ENCODE data around the gene LARP6.
"Not testable (repeated sequence)": the region's sequence is repeated elsewhere in the genome, so short reads cannot be mapped to it uniquely, and the experiment has no call there.

The LARP6 gene

GRCh38 chr15:70829371-70830166, 24.4 kb downstream of the LARP6 start:
- DNase-seq: no peak

DNA sequence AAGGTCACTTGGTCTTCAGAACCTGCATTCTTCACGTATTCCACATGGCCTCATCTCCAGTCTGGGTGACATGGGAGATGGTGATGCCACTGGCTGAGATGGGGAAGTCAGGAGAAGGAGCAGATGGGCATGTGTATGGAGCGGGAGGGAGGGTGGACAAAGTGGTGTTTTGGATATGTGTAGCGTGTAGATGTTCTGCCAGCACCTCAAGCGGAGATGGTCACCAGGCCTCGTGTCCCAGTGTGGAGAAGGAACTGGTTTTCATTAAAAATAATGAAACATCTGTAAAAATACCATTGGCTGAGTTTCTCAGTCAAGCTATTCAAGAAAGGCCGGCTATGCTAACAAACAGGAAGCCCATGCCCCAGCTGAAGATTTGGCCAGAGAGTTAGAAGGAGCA, 26.2 kb downstream of the LARP6 start:
- DNase-seq: no peak

DNA sequence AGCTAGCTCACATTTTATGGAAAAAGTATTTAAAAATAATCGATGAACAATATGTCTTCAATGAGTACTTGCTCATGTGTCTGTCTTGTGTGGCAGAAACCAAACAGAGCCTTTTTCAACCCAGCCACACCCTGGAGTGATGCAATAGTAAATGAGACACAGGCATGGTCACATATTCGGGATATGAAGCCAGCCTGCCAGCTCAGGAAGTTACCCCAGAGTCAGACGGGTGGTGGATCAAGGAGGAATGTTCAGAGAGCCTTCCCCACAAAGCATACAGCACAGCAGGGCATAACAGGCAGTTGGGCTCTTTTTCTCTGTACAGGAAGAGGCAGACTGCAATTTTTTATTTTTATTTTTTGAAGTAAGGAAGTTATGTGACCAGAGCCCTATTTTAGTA, 27.3 kb downstream of the LARP6 start:
- no peak for DNase-seq

DNA sequence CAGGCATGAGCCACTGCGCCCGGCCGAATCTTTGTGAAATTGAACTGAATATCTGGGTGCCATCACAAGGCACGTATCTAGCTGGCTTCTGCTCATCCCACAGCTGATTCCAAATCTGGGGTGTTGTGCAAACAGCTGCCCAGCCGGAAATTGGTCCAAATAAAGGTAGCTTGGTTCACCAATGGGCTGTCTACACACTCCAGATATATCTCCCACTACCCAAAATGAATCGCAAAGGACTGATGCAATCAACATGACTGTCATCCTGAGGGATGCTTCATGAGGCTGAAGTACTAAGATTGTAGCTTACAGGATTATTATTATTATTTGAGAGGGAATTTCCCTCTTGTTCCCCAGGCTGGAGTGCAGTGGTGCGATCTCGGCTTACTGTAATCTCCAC, 28.1 kb downstream of the LARP6 start:
- DNase-seq: no peak

DNA sequence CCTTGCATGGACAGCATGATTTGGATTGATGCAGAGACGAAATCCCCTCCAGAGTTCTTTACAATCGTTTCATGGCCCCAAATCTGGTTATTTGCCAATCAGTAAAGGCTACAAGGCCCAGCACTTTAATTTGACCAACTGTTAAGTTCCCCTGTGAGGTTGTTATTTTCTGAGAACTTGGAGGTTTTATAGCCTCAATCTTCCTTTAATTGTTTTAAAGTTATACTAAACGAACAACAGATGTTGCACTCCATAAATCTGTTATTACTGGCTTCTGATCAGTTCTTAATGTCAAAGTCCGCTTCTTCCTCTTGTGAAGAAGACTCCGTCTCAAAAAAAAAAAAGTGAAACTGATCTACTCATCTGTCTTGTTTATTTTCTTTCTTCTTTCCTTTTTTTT, 30.8 kb downstream of the LARP6 start:
- DNase-seq: no peak

DNA sequence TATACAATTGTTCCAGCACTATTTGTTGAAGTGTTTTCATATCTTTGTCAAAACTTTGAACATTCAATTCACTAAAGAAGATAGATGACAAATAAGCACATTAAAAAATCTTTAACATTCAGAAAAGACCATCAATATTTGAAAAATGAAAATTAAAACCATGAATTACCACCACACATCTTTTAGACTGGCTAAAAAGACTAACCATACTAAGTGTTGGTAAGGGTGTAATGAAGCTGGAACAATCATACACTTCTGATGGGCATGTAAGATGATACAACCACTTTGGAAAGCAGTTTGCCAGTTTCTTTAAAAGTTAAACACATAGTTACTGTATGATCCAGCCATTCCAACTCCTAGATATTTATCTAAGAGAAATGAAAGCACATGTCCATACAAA, 33.7 kb downstream of the LARP6 start:
- DNase-seq: no peak

GRCh38 chr15:70818580-70818979, 35.4 kb downstream of the LARP6 start:
- DNase-seq: no peak

DNA sequence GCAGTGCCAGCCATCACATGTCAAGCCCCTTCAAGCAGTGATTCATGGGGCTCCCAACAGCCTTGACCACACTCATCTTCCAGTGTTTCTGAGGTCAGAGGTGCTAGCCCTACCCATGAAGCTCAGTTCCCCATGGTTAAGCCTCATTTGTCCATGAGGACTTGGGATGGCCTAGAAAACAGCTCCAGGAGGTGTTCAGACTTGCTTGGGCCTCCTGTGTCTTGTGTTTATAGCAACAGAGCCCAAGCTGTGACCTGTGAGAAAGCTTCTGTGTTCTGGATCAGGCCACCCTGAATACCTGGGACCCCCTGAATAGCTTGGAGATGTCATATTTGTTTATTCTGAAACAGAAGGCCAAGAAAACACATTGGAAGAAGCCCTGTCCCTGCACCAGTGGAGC, 36.7 kb downstream of the LARP6 start:
- DNase-seq: no peak

GRCh38 chr15:70815604-70816003, 38.4 kb downstream of the LARP6 start:
- DNase-seq: peak; percentile 16 to 67 (median 65)

GRCh38 chr15:70815011-70815410, 38.9 kb downstream of the LARP6 start:
- DNase-seq: not testable (repeated sequence)

- DNase-seq: no peak
These were observed 41.1 kb downstream of the LARP6 start for GRCh38 chr15:70812827-70813364.

DNA sequence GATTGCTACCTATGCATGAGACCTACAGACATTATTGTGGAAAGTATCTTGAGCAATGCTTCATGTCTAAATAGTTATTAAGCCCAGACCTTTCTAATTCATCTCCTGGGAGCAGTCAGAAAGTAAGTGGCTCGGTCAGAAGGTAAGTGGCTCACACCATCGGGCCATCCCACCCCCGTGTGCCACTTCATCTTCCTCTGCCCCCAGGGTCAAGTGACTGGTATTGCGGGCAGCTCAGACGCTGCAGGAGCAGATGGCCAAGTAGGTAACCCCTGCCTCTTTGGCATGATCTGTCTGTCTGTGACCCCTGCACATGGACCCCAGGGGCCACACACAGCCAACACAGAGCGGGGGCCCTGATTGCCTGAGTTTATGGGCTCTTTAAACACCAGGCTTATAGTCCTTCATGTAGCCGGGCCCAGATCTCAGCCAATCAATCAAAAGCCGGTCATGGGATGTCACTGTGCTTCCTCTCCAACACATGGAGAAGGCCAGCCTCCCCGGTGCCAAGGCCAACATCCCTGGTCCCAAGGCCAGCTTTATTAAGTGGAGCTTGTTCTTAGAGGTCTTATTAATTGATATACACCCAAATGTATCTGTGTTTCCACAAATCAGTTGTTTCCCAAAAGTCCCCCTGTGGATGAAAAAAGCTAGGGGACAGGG, 42.9 kb downstream of the LARP6 start:
- DNase-seq: no peak

DNA sequence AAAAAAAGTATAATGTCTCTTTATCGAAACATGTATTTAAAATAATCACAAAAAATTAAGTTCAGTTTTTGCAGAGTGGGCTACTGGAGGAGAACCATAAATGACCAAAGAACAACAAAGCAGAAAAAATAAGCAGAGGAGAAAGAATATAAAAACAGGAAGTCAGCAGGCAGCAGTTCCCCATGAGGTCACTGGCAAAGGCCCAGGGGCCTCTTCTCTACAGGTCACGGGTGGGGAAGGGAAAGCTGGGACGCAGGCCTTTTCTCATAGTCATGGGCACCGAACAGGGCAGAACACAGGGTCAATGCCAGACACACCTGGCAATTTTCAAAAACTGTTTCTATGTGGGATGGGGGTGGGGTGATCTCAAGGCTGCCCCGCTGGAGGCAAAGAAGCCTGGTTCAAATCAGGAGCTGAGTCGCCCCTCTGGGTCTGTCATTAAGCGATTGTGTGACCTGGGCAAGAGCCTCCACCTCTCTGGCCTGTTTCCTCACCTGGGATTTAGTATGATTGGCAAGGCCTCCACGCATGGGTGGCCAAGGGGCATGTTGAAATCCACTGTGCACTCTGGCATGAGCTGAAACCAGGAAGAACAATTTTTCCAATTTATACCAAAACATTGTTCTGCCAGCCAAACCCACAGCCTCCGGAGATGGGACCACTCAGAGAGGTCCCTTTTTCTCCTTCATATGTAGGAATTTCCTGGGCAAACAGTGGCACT, 46.8 kb downstream of the LARP6 start:
- DNase-seq: no peak

- not testable (repeated sequence) for DNase-seq
These were observed 49.6 kb downstream of the LARP6 start for GRCh38 chr15:70804388-70804787.

DNA sequence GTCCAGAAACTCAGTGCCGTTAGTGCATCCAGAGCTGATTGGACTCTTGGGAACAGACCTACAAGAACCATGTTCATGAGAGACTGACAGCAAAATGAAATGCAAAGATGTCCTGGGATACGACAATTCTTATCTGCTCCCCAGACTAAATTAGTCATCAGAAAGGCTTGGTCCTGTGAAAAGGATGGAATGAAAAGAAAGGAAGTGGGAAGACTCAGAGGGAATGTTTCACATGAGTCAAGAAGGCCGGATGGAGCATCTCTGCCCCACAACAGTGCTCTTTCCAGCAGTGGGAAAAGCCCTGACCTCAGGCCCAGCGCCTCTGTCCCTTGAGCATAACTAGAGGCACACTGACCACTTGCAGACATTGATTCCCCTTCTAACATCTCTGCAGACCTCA, 51.3 kb downstream of the LARP6 start:
- no peak for DNase-seq

DNA sequence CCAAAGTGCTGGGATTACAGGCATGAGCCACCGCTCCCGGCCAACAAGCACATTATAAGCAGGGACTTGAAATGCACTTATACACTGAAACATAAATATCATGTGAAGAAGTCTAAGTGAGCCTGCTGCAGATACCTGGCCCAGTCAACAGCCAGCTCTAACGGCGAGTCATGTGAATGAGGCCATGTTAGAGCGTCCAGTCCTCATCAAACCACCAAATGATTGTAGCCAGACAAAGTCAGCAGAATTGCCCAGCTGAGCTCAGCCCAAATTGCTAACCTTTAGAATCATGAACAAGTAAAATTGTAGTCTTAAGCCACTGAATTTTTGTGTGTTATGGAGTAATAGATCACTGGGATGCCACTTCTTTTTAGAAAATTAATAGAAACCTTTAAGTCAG, 52.8 kb downstream of the LARP6 start:
- DNase-seq: no peak

DNA sequence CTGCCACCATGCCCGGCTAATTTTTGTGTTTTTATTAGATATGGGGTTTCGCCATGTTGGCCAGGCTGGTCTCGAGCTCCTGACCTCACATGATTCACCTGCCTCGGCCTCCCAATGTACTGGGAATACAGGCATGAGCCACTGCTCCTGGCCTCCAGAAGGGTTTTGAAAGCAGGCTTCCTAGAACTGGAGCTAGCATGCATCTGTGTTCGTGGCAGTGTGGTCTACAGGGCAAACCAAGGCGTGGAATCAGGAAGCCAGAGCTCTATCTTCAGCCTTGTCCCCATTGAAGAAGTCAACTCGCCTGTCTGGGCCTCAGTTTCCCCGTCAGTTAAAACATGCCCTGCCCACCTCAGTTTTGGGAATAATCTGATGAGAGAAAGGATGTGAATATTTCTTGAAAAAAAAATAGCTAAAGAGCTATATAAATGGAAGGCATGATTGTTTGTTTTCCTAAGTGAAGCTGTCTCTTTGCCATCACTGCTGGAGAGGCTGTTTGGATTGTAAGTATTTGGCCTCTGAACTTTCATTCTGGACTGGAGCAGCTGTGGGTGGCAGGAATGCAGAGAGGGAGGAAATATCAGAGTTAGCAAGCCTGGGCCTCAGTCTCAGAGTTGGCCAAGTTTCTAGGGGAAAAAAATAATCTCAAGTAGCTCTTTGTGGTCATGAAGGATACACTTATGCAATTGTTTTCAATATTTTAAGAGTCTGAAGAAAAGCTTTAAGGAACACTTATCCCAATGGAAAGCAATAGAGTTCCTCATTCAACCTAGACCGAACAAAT, 54.1 kb downstream of the LARP6 start:
- DNase-seq: no peak

DNA sequence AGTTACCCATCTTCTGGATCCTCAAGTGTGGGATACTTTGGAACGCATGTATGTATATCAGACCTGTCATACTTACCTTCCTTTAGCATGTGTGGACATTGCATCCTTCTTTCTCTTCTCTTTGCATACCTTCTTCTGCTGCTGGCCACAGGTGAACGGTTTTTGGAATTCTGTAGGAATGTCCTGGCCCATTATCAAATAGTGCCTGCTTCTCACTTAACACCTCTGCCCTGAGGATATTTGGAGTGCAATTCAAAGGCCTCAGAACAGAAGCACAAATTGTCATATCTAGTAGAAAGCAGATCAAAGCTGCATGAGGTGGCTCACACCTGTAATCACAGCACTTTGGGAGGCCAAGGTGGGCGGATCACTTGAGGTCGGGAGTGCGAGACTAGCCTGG, 56.5 kb downstream of the LARP6 start:
- no peak for DNase-seq

- no peak for DNase-seq
These were observed 57.2 kb downstream of the LARP6 start for GRCh38 chr15:70796516-70797310.

GRCh38 chr15:70795311-70795665, 58.7 kb downstream of the LARP6 start:
- no peak for DNase-seq

- no peak for DNase-seq
These were observed 59.2 kb downstream of the LARP6 start for GRCh38 chr15:70794596-70795310.
